HG03354 (cell line): Measurements from ENCODE around the gene FCER1G.
"Not testable (repeated sequence)": the region's sequence is repeated elsewhere in the genome, so short reads cannot be mapped to it uniquely, and the experiment has no call there.

Experiments
- ATAC-seq: cut with Tn5 transposase; IDR thresholded peaks from one replicate; pipeline ENCODE4 v1.9.1; 2021; ENCODE audit warnings: mild to moderate bottlenecking; ENCODE audit not compliant: unreplicated experiment, poor library complexity, severe bottlenecking

FCER1G gene

DNA sequence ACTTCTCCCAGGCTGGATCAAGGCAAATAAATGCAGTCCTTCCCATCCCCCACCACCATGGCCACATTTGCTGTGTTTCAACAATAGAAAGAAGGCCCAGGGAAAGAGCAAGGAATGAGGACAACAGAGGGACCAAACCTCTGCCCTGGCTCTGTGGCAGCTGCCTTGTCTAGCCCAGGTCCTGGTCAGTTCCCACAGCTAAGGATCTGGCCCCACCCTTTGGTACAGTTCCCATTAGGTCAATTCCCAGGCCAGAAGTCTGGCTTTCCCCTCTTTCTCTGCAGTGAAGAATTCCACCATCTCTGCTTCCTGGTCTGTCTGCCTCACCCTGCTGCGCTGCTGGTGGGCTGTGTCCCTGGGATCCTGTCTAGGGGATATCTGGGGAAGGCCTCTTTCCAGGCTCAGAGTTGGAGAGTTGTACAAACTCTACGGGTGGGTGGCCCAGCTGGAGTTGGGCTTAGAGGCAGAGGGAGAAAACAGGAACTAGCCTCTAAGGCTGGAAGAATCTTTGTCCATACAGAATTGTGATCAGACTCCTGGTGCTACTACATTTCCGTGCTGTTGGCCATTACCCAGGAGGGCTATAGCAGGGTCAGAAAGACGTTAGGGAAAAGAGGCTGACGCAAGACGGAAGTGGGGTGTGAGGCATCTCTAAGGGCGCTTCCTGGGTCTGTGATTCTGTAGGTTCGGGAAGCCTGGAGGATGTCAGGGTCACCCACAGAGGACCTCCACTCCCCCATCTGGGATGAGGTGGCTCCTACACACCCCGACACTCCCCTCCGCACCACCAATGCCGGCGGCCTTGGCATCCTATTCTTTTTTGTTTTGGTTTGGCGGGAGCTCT is 13.9 kb upstream of the FCER1G start:
- no peak for ATAC-seq

DNA sequence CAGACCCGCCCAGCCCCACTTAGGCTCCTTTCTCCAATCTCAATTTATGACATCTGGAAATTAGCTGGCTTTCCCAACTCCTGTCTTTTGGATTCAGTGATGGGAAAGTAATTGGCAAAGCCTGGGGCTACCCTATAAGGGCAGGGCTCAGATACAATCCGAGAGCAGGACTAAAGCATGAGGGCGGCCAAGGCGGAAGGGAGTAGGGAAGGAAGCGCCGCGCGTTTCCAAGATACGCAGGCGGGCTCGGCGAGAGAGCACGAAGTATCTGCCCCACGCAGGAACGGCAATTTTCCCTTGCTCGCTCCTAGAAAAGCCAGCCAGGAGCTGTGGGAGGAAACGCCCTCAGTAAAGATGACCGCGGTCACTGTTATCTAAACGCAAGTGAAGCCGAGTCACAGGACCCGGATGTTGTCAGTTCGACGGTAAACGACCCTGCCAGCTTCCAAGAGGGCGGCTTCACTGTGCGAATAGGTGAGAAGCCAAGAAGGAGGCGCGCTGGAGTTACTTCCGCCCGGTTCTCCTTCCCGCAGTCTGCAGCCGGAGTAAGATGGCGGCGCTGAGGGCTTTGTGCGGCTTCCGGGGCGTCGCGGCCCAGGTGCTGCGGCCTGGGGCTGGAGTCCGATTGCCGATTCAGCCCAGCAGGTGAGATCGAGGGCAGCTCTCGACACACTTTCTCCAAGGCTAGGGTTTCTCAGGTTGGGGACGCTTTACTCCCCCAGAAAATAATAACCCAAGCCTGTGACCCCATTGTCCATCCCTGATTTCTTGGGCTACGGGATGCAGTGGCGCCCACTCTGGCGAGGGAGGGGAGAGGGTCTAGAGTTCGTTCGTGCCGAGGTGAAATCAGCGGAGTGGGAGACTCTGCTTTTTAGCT is 13.0 kb upstream of the FCER1G start, which contains the start of gene NDUFS2:
NDUFS2 (plus strand) TSS at position 532 of the 877 bp plus-strand sequence; CDS start at position 551, 19 bp downstream.
- ATAC-seq, result peak; percentile 98

- no peak for ATAC-seq
Observed at GRCh38 chr1:161206411-161207140, 8.5 kb upstream of the FCER1G start.

- ATAC-seq, result no peak
Observed at GRCh38 chr1:161207173-161207572, 7.9 kb upstream of the FCER1G start.

GRCh38 chr1:161209790-161210409 is 5.2 kb upstream of the FCER1G start:
- ATAC-seq, result peak; percentile 79

GRCh38 chr1:161214369-161214768 is 726 bp upstream of the FCER1G start:
- no peak for ATAC-seq

DNA sequence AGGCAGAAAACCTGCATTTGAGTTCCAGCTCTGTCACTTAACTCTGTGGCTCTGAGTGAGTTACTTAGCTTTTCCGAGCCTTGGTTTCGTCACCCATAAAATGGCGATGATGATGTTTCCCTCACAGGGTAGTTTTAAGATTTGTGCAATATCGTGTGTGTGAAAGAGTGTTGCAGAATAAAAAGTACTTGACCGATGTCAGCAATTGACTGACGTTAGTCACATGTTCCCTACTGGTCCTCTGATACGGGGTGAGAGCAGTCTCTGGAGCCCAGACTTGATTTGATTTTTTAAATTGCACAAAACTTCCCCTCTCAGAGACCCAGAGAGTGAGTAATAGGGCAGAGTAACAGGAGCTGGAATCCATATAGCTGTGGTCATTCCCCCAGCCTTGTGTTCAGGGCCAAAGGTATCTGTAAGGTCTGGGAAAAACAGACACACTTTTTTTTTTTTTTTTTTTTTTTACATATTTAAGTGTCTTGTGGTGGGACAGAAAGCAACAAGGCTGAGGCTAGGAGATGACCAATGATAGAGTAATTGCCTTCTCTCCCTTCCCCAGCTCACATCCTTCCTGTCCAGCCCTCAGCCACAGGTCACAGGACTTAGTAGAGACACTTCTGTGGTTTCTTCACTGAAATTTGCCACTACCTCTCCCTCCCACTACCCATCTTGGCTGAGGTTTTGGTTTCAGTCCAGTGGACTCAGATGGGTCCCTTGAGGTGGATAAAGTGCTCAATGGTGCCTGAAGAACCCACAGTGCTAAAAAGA is 2.0 kb downstream of the FCER1G start:
- ATAC-seq, result peak; percentile 85

DNA sequence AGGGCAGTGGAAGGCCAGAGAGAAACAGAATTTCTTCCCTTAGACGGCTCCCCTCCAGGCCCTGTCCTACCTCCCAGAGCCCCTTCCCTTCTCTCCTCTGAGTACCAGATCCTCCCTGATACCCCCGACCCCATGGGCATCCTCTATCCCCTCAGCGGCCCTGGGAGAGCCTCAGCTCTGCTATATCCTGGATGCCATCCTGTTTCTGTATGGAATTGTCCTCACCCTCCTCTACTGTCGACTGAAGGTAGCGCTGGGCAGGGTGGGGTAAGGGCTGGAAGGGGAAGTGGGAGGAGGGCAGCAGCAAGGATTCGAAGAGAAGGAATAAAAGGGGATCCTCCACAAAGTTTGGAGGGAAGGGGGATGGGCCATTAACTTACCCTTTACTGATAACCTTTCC is 2.7 kb downstream of the FCER1G start:
- ATAC-seq, result no peak

GRCh38 chr1:161218301-161219077 is 3.4 kb downstream of the FCER1G start:
- no peak for ATAC-seq

GRCh38 chr1:161219078-161219892 is 4.2 kb downstream of the FCER1G start:
- no peak for ATAC-seq

GRCh38 chr1:161220002-161220401 is 4.9 kb downstream of the FCER1G start:
- ATAC-seq, result no peak

DNA sequence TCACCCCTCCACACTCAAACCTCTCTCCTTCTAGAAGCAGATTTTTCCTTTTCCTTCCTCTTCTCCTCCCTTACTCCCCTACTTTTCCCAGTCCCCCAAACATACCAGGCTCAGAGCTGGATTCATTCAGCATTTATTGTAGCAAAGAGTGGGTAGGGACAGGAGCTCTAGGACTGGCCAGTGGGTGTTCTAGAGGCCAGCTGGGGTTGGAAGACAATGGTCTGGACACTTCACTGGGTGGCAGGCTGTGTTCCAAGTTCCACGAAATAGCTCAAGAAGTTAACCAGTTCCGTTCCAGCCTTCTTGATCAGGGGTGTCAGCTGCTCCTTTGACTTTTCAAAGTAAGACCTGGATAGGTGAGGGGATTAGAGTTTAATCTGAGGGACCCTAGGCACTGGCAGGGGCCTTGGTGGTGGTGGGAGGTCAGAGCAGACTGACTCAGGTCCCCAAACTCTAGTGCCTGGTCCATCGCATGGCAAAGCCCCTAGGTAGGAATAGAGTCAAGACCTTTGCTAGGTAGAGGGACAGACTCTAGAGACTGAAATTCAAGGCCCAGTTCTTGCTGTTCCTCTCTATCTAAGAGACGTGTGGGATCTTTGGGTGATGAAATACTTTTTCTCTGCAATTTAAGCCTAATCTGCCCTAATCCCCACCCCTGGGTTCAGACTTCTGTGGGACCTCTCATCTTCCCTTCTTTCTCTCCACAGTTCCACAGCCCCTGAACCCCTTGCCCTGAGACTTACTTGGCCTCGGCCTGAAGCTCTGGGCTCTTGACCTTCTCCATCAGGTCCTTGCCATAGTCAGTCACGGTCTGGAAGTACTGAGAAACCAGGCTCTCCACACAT is 7.3 kb downstream of the FCER1G start:
- no peak for ATAC-seq

GRCh38 chr1:161223805-161224694 is 9.0 kb downstream of the FCER1G start:
- no peak for ATAC-seq

GRCh38 chr1:161224695-161225087 is 9.6 kb downstream of the FCER1G start:
- ATAC-seq, result not testable (repeated sequence)

GRCh38 chr1:161225178-161225533 is 10.1 kb downstream of the FCER1G start:
- no peak for ATAC-seq
